Stomach (tissue), 9 donors: ENCODE data around the gene DNM3. TPM values are rescaled to one million over a fixed set of nuclear protein-coding genes. Genes with fewer than 3 reads are reported as not detected.

ENCODE experiments used
- DNase-seq, 2 donors: peaks; one replicate each; pipeline versions ENCODE4 v3.0.0 to v3.0.0-alpha.2; 2013 to 2019
- H3K27ac ChIP-seq, 5 donors: fragments of 200-600 bp in 4 of 5; sonication (generic) in 4 of 5; one replicate each; pipeline ENCODE4 v1.5.1; 2013 to 2019; ENCODE audit warnings: mild to moderate bottlenecking in 1 of 5, moderate library complexity in 1 of 5
- H3K27me3 ChIP-seq, 3 donors: fragments of 200-600 bp; sonication (generic); one replicate each; pipeline ENCODE4 v1.5.1; 2017 to 2019; ENCODE audit warnings: mixed run types in 1 of 3
- H3K36me3 ChIP-seq, 4 donors: fragments of 200-600 bp; sonication (generic); 1 replicate in 3 of 4; 2 replicates in 1 of 4; pipeline ENCODE4 v1.5.1; 2016 to 2019
- H3K4me1 ChIP-seq, 4 donors: fragments of 200-600 bp; sonication (generic); one replicate each; pipeline ENCODE4 v1.5.1; 2016 to 2019
- H3K4me3 ChIP-seq, 4 donors: fragments of 200-600 bp; sonication (generic) in 3 of 4; one replicate each; pipeline ENCODE4 v1.5.1; 2016 to 2019; ENCODE audit warnings: mild to moderate bottlenecking in 1 of 4
- H3K9me3 ChIP-seq, 4 donors: fragments of 200-600 bp; sonication (generic); one replicate each; pipeline ENCODE4 v1.5.1; 2016 to 2019
- EP300 ChIP-seq: sonication (generic); formaldehyde crosslinking; IDR thresholded peaks from one replicate; pipeline ENCODE4 v1.6.1; 2017; ENCODE audit warnings: antibody characterized with exemption
- POLR2A ChIP-seq, 4 donors: fragments of 450-650 bp; IDR thresholded peaks; one replicate each; pipeline ENCODE4 v1.6.1; 2016; ENCODE audit warnings: antibody characterized with exemption in 4 of 4, control low read depth in 2 of 4, mild to moderate bottlenecking in 1 of 4, moderate library complexity in 1 of 4
- POLR2AphosphoS5 ChIP-seq, 3 donors: sonication (generic); formaldehyde crosslinking; IDR thresholded peaks; one replicate each; pipeline ENCODE4 v1.6.1; 2016; ENCODE audit warnings: antibody characterized with exemption in 3 of 3
- WGBS, 5 donors: extraction: QIAGEN DNeasy Blood & Tissue Kit in 3 of 5; methylation state at CpG; one replicate each; pipeline versions ENCODE4 v1.1.5 to v1.1.7; 2013 to 2018; 5-methylcytosine and 5-hydroxymethylcytosine counted together
- intact Hi-C: fragments of 100-400 bp; cut with DNase I; formaldehyde crosslinking; loops from one replicate; pipeline ENCODE4 v1.15.1; 2023; ENCODE audit warnings: low total_unique reads
- polyA plus RNA-seq, 3 donors: library from polyadenylated mRNA; stranded (reverse); fragments of 200-250 nt; gene quantifications; one replicate each; pipeline ENCODE4 v1.2.3, GENCODE V29; 2013
- total RNA-seq, 5 donors: library from RNA; depleted of rRNA; stranded (reverse); fragments of >200 nt; gene quantifications; one replicate each; pipeline versions ENCODE4 v1.1.0 to v1.2.3, GENCODE V29; 2014 to 2016
- TF ChIP-seq, protein P1 (sequence below), 7 experiments: fragments of 450-650 bp in 4 of 7; fragments of 200-600 bp in 3 of 7; sonication (generic) in 3 of 7; IDR thresholded peaks; one replicate each; pipeline ENCODE4 v1.5.1; 2016 to 2019; ENCODE audit warnings: antibody characterized with exemption in 7 of 7, control low read depth in 2 of 7, mild to moderate bottlenecking in 1 of 7
- donor health status: healthy with polysubstance abuse.
- donor health status: Bipolar disorder and iron deficiency.
- donor health status: healthy.

Gene DNM3
- total and polyA plus RNA-seq, 8 donors: 0.58 to 13.8 (median 2.2) TPM

- H3K36me3 ChIP-seq: no peaks in the 10 kb centered on the region
- no peak for TF ChIP-seq EP300
- TF ChIP-seq POLR2AphosphoS5 (IDR thresholded peaks at IDR 0.05): no peak
- TF ChIP-seq POLR2A (IDR thresholded peaks at IDR 0.05): no peak
- TF ChIP-seq, protein P1, sequence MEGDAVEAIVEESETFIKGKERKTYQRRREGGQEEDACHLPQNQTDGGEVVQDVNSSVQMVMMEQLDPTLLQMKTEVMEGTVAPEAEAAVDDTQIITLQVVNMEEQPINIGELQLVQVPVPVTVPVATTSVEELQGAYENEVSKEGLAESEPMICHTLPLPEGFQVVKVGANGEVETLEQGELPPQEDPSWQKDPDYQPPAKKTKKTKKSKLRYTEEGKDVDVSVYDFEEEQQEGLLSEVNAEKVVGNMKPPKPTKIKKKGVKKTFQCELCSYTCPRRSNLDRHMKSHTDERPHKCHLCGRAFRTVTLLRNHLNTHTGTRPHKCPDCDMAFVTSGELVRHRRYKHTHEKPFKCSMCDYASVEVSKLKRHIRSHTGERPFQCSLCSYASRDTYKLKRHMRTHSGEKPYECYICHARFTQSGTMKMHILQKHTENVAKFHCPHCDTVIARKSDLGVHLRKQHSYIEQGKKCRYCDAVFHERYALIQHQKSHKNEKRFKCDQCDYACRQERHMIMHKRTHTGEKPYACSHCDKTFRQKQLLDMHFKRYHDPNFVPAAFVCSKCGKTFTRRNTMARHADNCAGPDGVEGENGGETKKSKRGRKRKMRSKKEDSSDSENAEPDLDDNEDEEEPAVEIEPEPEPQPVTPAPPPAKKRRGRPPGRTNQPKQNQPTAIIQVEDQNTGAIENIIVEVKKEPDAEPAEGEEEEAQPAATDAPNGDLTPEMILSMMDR (IDR thresholded peaks at IDR 0.05): no peak
- 57 to 70% (median 61%) methylated on average over 5 of the region's 5 CpGs for WGBS, 5 donors
- H3K27me3 ChIP-seq: no peaks in the 10 kb centered on the region
- no peak overlapping the region for H3K27ac ChIP-seq
- intact Hi-C loops: no loop called here
- no peaks in the 10 kb centered on the region for H3K4me1 ChIP-seq
- H3K4me3 ChIP-seq: no peak overlapping the region
- no peak for DNase-seq
- no peaks in the 10 kb centered on the region for H3K9me3 ChIP-seq
Measured at GRCh38 chr1:171849245-171849898, 8.1 kb downstream of the DNM3 start.

DNA sequence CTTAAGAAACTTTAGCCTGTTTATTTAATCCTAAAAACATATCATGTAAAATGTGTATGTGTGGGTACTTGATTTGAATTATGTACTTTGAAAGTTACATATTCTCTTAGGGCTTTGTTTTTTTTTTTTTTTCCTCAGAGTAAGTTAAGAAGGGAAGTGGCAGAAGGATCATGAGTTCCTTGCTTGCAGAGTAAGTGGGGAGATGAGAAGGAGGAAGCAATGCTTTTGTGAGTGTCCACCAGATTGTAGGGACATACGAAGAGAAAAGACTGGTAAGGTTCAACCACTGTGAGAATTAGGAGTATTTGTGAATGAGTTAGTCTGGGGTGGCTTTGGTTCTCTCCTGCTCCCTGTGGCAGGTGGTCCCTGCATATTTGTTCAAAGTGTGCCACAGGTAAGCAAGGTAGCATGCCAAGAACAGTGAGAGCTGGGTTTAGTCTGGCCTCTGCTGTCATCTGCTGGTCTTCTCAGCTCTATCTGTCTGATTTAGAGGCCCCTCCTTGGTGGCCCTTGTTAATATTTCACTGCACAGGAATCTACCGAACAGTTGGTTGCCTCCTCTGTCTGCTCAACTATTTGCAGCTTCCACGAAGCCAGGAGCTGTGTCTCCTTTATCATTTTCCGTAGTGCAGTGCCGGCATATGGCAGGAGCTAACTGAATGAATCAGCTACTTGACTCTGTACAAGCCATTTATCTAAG is 9.5 kb downstream of the DNM3 start:
- DNase-seq: no peak
- H3K9me3 ChIP-seq: no peaks in the 10 kb centered on the region
- intact Hi-C loops: no loop called here
- H3K4me1 ChIP-seq: no peaks in the 10 kb centered on the region
- no peak overlapping the region for H3K4me3 ChIP-seq
- 58 to 83% (median 64%) methylated on average over 5 of the region's 5 CpGs for WGBS, 5 donors
- H3K27ac ChIP-seq: no peak overlapping the region
- no peaks in the 10 kb centered on the region for H3K27me3 ChIP-seq
- no peaks in the 10 kb centered on the region for H3K36me3 ChIP-seq
- TF ChIP-seq, protein P1 (IDR thresholded peaks at IDR 0.05): no peak
- TF ChIP-seq POLR2A (IDR thresholded peaks at IDR 0.05): no peak
- TF ChIP-seq POLR2AphosphoS5 (IDR thresholded peaks at IDR 0.05): no peak
- TF ChIP-seq EP300: no peak

DNA sequence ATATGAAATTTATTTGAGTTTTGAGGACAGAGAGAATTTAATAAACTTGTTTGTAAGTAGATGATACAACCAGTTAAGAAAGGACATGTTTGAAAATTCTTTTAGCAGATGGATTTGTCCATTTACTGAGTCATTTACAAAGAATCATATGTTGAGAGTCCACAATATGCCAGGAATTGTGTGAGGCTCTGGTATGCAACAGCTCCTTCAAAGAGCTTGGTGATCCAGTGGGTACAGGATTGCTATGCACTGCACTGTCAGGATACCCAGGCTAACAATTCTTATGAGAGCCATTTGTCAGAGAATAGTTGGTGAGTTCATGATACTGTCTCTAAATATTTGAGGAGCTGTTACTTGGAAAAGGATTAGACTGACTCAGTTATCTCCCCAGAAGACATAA is 11.0 kb downstream of the DNM3 start:
- H3K4me1 ChIP-seq: no peaks in the 10 kb centered on the region
- H3K27me3 ChIP-seq: no peaks in the 10 kb centered on the region
- peaks cover 0 to under 1% (median under 1%) of the 10 kb centered on the region in 4 donors for H3K9me3 ChIP-seq
- H3K27ac ChIP-seq: no peak overlapping the region
- no peak overlapping the region for H3K4me3 ChIP-seq
- intact Hi-C loops: no loop called here
- H3K36me3 ChIP-seq: no peaks in the 10 kb centered on the region
- DNase-seq: no peak
- no peak for TF ChIP-seq POLR2AphosphoS5 (IDR thresholded peaks at IDR 0.05)
- TF ChIP-seq, protein P1 (IDR thresholded peaks at IDR 0.05): no peak
- no peak for TF ChIP-seq POLR2A (IDR thresholded peaks at IDR 0.05)
- no peak for TF ChIP-seq EP300

DNA sequence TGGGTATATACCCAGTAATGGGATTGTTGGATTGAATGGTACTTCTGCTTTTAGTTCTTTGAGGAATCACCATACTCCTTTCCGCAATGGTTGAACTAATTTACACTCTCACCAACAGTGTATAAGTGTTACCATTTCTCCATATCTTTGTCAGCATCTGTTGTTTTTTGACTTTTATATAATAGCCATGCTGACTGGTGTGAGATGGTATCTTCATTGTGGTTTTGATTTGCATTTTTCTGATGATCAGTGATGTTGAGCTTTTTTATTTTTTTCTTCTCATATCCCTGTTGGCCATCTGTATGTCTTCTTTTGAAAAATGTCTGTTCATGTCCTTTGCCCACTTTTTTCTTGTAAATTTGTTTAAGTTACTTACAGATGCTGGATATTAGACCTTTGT is 14.1 kb downstream of the DNM3 start:
- no peak for DNase-seq
- no peak overlapping the region for H3K27ac ChIP-seq
- no peaks in the 10 kb centered on the region for H3K27me3 ChIP-seq
- no peak overlapping the region for H3K4me3 ChIP-seq
- intact Hi-C loops: no loop called here
- H3K4me1 ChIP-seq: no peaks in the 10 kb centered on the region
- TF ChIP-seq EP300 (no peak), POLR2AphosphoS5 (IDR thresholded peaks at IDR 0.05) (no peak), POLR2A (IDR thresholded peaks at IDR 0.05) (no peak)
- TF ChIP-seq, protein P1 (IDR thresholded peaks at IDR 0.05): no peak
- peaks cover 0 to 6% (median 3%) of the 10 kb centered on the region in 4 donors for H3K9me3 ChIP-seq
- 92 to 100% (median 96%) methylated on average over 1 of the region's 1 CpG for WGBS, 5 donors
- H3K36me3 ChIP-seq: no peaks in the 10 kb centered on the region
